Measurements from ENCODE around the gene SUSD3.

Gene SUSD3

GRCh38 chr9:93099551-93100275 lies 41.2 kb downstream of the SUSD3 start:
- TF ChIP-seq EP300 (IDR thresholded peaks at IDR 0.05; ENCODE audit: borderline replicate concordance), result no peak
- TF ChIP-seq TCF12 (IDR thresholded peaks at IDR 0.05; ENCODE audit: low read depth), result no peak
- no peak for TF ChIP-seq NFIC (IDR thresholded peaks at IDR 0.05)
- TF ChIP-seq ZBTB7A (IDR thresholded peaks at IDR 0.05; ENCODE audit: low read depth), result no peak
- no peak for TF ChIP-seq TAF1 (IDR thresholded peaks at IDR 0.05; ENCODE audit: low read depth)
- no peak for TF ChIP-seq TEAD4 (IDR thresholded peaks at IDR 0.05)
- no peak for TF ChIP-seq RAD21 (IDR thresholded peaks at IDR 0.05; ENCODE audit: low read depth)
- TF ChIP-seq YY1 (IDR thresholded peaks at IDR 0.05; ENCODE audit: low read depth), result no peak
- no peak for TF ChIP-seq CREB1 (IDR thresholded peaks at IDR 0.05; ENCODE audit: low read depth)
- TF ChIP-seq, protein P1, sequence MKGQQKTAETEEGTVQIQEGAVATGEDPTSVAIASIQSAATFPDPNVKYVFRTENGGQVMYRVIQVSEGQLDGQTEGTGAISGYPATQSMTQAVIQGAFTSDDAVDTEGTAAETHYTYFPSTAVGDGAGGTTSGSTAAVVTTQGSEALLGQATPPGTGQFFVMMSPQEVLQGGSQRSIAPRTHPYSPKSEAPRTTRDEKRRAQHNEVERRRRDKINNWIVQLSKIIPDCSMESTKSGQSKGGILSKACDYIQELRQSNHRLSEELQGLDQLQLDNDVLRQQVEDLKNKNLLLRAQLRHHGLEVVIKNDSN (IDR thresholded peaks at IDR 0.05), result no peak
- no peak for TF ChIP-seq EGR1 (IDR thresholded peaks at IDR 0.05)
- no peak for TF ChIP-seq REST (IDR thresholded peaks at IDR 0.05; ENCODE audit: low read depth)
- no peak for TF ChIP-seq CEBPB (IDR thresholded peaks at IDR 0.05)
- TF ChIP-seq FOXM1 (IDR thresholded peaks at IDR 0.05; ENCODE audit: borderline replicate concordance, low read depth), result no peak
- TF ChIP-seq MAX (IDR thresholded peaks at IDR 0.05), result no peak

GRCh38 chr9:93100276-93100636 lies 41.8 kb downstream of the SUSD3 start:
- TF ChIP-seq, protein P1 (IDR thresholded peaks at IDR 0.05), result no peak
- TF ChIP-seq ZBTB7A (IDR thresholded peaks at IDR 0.05; ENCODE audit: low read depth) (no peak), FOXM1 (IDR thresholded peaks at IDR 0.05; ENCODE audit: borderline replicate concordance, low read depth) (no peak), MAX (IDR thresholded peaks at IDR 0.05) (no peak)

GRCh38 chr9:93105620-93106019 lies 47.1 kb downstream of the SUSD3 start:
- TF ChIP-seq CEBPB (IDR thresholded peaks at IDR 0.05) (no peak), NFIC (IDR thresholded peaks at IDR 0.05) (no peak), CREB1 (IDR thresholded peaks at IDR 0.05; ENCODE audit: low read depth) (no peak), RAD21 (IDR thresholded peaks at IDR 0.05; ENCODE audit: low read depth) (no peak), EP300 (IDR thresholded peaks at IDR 0.05; ENCODE audit: borderline replicate concordance) (no peak), FOXM1 (IDR thresholded peaks at IDR 0.05; ENCODE audit: borderline replicate concordance, low read depth) (no peak), TCF12 (IDR thresholded peaks at IDR 0.05; ENCODE audit: low read depth) (no peak), TAF1 (IDR thresholded peaks at IDR 0.05; ENCODE audit: low read depth) (no peak), YY1 (IDR thresholded peaks at IDR 0.05; ENCODE audit: low read depth) (no peak)
- TF ChIP-seq, protein P1 (IDR thresholded peaks at IDR 0.05), result no peak

GRCh38 chr9:93107151-93107824 lies 48.8 kb downstream of the SUSD3 start:
- TF ChIP-seq EP300 (IDR thresholded peaks at IDR 0.05; ENCODE audit: borderline replicate concordance) (no peak), REST (IDR thresholded peaks at IDR 0.05; ENCODE audit: low read depth) (no peak), ZBTB7A (IDR thresholded peaks at IDR 0.05; ENCODE audit: low read depth) (no peak), NFIC (IDR thresholded peaks at IDR 0.05) (no peak), TEAD4 (IDR thresholded peaks at IDR 0.05) (no peak), RAD21 (IDR thresholded peaks at IDR 0.05; ENCODE audit: low read depth) (no peak), TAF1 (IDR thresholded peaks at IDR 0.05; ENCODE audit: low read depth) (no peak), YY1 (IDR thresholded peaks at IDR 0.05; ENCODE audit: low read depth) (no peak), TCF12 (IDR thresholded peaks at IDR 0.05; ENCODE audit: low read depth) (no peak), EGR1 (IDR thresholded peaks at IDR 0.05) (no peak), CEBPB (IDR thresholded peaks at IDR 0.05) (no peak), MAX (IDR thresholded peaks at IDR 0.05) (no peak), FOXM1 (IDR thresholded peaks at IDR 0.05; ENCODE audit: borderline replicate concordance, low read depth) (no peak), CREB1 (IDR thresholded peaks at IDR 0.05; ENCODE audit: low read depth) (no peak)
- TF ChIP-seq, protein P1 (IDR thresholded peaks at IDR 0.05), result no peak
